Measurements from ENCODE around the gene NELFE. TPM values are rescaled to one million over a fixed set of nuclear protein-coding genes. Genes with fewer than 3 reads are reported as not detected.

NELFE gene
- total RNA-seq, 1 experiment from 2014 or later, result 90.7 TPM

- BruUV-seq (replicated peaks), result no TSS peak
- peak overlapping the region; percentile 64 for H3K4me3 Mint-ChIP-seq (ENCODE audit: unreplicated experiment)
- H3K36me3 Mint-ChIP-seq (ENCODE audit: insufficient read depth, unreplicated experiment), result peaks cover 40% of the 10 kb centered on the region
- no peaks in the 10 kb centered on the region for H3K9me3 Mint-ChIP-seq (ENCODE audit: unreplicated experiment)
- no peaks in the 10 kb centered on the region for H3K27me3 Mint-ChIP-seq (ENCODE audit: insufficient read depth, unreplicated experiment)
- H3K4me1 Mint-ChIP-seq (ENCODE audit: insufficient read depth, unreplicated experiment), result peaks cover 52% of the 10 kb centered on the region
- no peak for TF ChIP-seq CTCF (IDR thresholded peaks at IDR 0.05; ENCODE audit: unreplicated experiment)
- peak overlapping the region; percentile 51 for H3K27ac Mint-ChIP-seq (ENCODE audit: low read depth, unreplicated experiment)
- ChIA-PET POLR2A (interaction anchor here (0.9 to 3.6 kb wide), 4 partner anchors 12 to 49 kb away, joined by 5 to 24 read pairs (median 7); partner anchors contain the start of genes DXO, EHMT2, NELFE and SKIC2), CTCF (interaction anchor here (0.6 kb wide), 1 partner anchor 10 kb away, joined by 3 read pairs; no protein-coding TSS in a partner anchor)
- intact Hi-C loops (cut with micrococcal nuclease), result no loop called here
- DNase-seq (ENCODE audit: unreplicated experiment), result no peak
Measured at GRCh38 chr6:31947070-31947675, 11.6 kb downstream of the NELFE start.

- POLR2A ChIA-PET, result interaction anchor here (1.1 to 3.0 kb wide), 11 partner anchors 11 to 183 kb away, joined by 4 to 24 read pairs (median 6); partner anchors contain the start of genes DXO, EHMT2, FKBPL and NELFE
- peaks cover 53% of the 10 kb centered on the region for H3K4me1 Mint-ChIP-seq (ENCODE audit: insufficient read depth, unreplicated experiment)
- no peak for DNase-seq (ENCODE audit: unreplicated experiment)
- no peak for TF ChIP-seq CTCF (IDR thresholded peaks at IDR 0.05; ENCODE audit: unreplicated experiment)
- H3K4me3 Mint-ChIP-seq (ENCODE audit: unreplicated experiment), result peak overlapping the region; percentile 64
- H3K27ac Mint-ChIP-seq (ENCODE audit: low read depth, unreplicated experiment), result peak overlapping the region; percentile 90
- no peaks in the 10 kb centered on the region for H3K9me3 Mint-ChIP-seq (ENCODE audit: unreplicated experiment)
- H3K36me3 Mint-ChIP-seq (ENCODE audit: insufficient read depth, unreplicated experiment), result peaks cover 40% of the 10 kb centered on the region
- H3K27me3 Mint-ChIP-seq (ENCODE audit: insufficient read depth, unreplicated experiment), result no peaks in the 10 kb centered on the region
- intact Hi-C loops (cut with micrococcal nuclease), result no loop called here
- CTCF ChIA-PET, result no interaction called here
- BruUV-seq (replicated peaks), result TSS peak; percentile 69
Measured at GRCh38 chr6:31946370-31946885, 12.3 kb downstream of the NELFE start.

- no peak for TF ChIP-seq CTCF (IDR thresholded peaks at IDR 0.05; ENCODE audit: unreplicated experiment)
- POLR2A ChIA-PET, result interaction anchor here (0.6 to 3.0 kb wide), 19 partner anchors 12 to 1309 kb away, joined by 3 to 24 read pairs (median 5); partner anchors contain the start of genes DXO, EHMT2, FKBPL and NELFE
Measured at GRCh38 chr6:31945507-31946369, 13.0 kb downstream of the NELFE start, which contains the start of gene CFB. Gene CFB, plus strand, starts transcription at chr6:31946095. Its CDS starts 127 bp downstream, at chr6:31946222.

More at GRCh38 chr6:31945507-31946369, 13.0 kb downstream of the NELFE start, which contains the start of gene CFB:
- Mint-ChIP-seq H3K36me3 (ENCODE audit: insufficient read depth, unreplicated experiment) (peaks cover 40% of the 10 kb centered on the region), H3K4me1 (ENCODE audit: insufficient read depth, unreplicated experiment) (peaks cover 59% of the 10 kb centered on the region), H3K9me3 (ENCODE audit: unreplicated experiment) (no peaks in the 10 kb centered on the region), H3K4me3 (ENCODE audit: unreplicated experiment) (peak within 1 kb of the TSS; percentile 64), H3K27me3 (ENCODE audit: insufficient read depth, unreplicated experiment) (no peaks in the 10 kb centered on the region), H3K27ac (ENCODE audit: low read depth, unreplicated experiment) (peak within 1 kb of the TSS; percentile 90)
- no TSS peak for BruUV-seq (replicated peaks)
- CTCF ChIA-PET, result interaction anchor here (0.6 to 0.9 kb wide), 3 partner anchors 25 to 333 kb away, joined by 3 to 4 read pairs (median 3); no protein-coding TSS in a partner anchor
- intact Hi-C loops (cut with micrococcal nuclease), result no loop called here
- DNase-seq (ENCODE audit: unreplicated experiment), result peak; percentile 94

Data from MCF 10A (cell line).